Cardiac fibroblast (primary cell): ENCODE results near the gene SDK2.
"Not testable (repeated sequence)": the region's sequence is repeated elsewhere in the genome, so short reads cannot be mapped to it uniquely, and the experiment has no call there.

Experiments used
- DNase-seq, 2 donors: peaks; one replicate each; pipeline versions ENCODE4 v3.0.0 to v3.0.0-alpha.2; 2010; ENCODE audit warnings: low read depth in 2 of 2
- H3K4me3 ChIP-seq, 2 donors: replicated peaks in 1 of 2; 1 replicate in 1 of 2; 2 replicates in 1 of 2; pipeline ENCODE4 v1.5.1; 2011; ENCODE audit warnings: low read depth in 2 of 2, low read length in 2 of 2, mild to moderate bottlenecking in 2 of 2, moderate library complexity in 1 of 2
- TF ChIP-seq, protein P1 (sequence below): IDR thresholded peaks from one replicate; pipeline ENCODE4 v1.5.1; 2011; ENCODE audit warnings: low read depth, mild to moderate bottlenecking, low read length, inconsistent platforms

SDK2 gene

DNA sequence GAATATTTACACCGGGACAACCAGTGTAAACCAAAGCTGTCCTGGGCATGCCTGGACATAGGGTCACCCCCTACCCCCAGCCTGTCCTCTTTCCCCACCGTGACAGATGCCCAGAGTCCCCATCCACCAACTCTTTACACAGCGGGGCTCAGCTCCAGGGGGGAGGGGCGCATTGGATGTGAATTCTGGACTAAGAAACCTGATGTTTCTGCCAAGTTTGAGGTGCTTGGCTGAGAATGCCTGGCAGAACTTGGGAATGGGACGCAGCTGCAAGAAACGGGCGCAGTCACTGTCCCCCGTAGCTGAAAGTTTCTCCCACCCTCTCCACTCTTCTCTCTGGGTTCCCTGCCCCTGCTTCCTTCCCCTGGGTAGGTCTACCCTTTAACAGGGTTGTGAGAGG is 264.4 kb downstream of the SDK2 start:
- TF ChIP-seq, protein P1, sequence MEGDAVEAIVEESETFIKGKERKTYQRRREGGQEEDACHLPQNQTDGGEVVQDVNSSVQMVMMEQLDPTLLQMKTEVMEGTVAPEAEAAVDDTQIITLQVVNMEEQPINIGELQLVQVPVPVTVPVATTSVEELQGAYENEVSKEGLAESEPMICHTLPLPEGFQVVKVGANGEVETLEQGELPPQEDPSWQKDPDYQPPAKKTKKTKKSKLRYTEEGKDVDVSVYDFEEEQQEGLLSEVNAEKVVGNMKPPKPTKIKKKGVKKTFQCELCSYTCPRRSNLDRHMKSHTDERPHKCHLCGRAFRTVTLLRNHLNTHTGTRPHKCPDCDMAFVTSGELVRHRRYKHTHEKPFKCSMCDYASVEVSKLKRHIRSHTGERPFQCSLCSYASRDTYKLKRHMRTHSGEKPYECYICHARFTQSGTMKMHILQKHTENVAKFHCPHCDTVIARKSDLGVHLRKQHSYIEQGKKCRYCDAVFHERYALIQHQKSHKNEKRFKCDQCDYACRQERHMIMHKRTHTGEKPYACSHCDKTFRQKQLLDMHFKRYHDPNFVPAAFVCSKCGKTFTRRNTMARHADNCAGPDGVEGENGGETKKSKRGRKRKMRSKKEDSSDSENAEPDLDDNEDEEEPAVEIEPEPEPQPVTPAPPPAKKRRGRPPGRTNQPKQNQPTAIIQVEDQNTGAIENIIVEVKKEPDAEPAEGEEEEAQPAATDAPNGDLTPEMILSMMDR, result no peak
- H3K4me3 ChIP-seq, result no peak overlapping the region
- DNase-seq, result no peak

DNA sequence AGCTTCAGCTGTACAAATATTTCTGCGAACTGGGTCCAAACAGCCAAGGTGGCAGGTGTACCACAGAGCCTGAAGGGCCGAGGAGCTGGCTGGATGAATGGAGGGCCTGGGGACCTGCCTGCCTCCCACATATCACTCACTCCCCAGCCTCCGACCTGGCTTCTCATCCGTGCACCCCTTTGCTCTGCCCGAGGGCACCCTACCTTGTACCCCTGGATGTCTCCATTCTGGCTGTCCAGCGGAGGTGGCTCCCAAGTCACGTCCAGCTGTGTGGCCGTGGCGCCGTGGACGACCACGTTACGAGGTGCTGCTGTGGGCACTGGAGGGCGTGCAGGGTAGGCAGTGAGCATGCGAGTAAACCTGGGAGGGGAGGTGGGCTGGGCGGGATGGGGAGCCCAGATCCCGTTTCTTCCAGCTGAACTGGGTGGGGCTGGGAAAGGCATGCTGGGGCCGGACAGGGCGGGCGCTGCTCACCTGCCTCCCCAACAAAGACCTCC is 265.2 kb downstream of the SDK2 start:
- DNase-seq, result no peak
- TF ChIP-seq, protein P1, result no peak
- no peak overlapping the region for H3K4me3 ChIP-seq

DNA sequence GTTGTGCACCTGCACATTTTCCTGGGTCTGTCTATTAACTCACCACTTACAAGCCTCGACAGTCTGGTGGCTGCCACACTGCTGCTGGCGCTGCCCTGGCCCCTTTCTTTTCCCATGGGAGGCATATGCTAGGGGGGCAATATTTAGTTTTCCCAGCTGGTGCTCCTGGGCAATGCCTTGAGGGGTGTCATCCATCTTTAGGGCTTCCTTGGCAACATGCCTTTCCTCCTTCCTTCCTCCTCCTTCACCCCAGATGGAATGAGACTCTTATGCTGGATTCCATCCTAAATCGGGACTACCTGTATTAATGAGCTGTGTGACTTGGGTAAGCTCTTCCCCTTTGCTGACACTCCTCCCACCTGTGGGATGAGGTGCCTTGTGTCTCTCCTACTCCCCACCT is 267.6 kb downstream of the SDK2 start:
- no peak overlapping the region for H3K4me3 ChIP-seq
- DNase-seq, result no peak
- TF ChIP-seq, protein P1, result no peak

DNA sequence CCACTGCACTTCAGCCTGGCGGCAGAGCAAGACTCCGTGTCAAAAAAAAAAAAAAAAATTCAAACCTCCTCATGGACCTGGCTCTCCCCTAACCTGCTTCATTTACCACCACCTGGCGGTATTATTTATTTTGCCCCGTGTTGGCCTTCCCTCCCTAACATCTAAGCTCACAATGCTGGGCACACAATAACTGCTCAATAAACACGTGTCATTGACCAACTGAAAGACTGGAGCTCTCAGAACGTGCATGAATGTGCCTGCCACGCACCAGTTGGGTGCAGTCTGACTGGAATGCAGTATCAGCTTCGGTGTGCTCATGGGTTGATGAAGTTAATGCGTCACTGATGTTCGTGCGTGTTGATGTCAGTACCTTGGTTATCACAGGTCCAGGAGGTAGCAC is 268.1 kb downstream of the SDK2 start:
- H3K4me3 ChIP-seq, result no peak overlapping the region
- DNase-seq, result no peak
- TF ChIP-seq, protein P1, result no peak

DNA sequence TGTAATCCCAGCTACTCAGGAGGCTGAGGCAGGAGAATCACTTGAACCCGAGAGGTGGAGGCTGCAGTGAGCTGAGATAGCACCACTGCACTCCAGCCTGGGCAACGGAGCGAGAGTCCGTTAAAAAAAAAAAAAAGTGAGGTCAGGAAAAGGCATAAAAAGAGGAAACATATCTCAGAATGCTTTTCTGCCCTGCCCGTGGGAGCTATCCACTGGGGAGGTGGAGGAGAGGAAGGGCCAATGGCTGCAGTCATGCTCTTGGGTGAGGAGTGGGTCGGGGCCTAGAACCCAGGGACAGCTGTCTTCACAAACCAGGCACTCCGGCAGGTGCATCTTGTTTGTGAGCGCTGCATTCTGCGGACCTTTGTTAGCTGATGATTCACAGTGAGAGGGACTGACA is 272.4 kb downstream of the SDK2 start:
- no peak overlapping the region for H3K4me3 ChIP-seq
- DNase-seq, result no peak
- TF ChIP-seq, protein P1, result no peak

DNA sequence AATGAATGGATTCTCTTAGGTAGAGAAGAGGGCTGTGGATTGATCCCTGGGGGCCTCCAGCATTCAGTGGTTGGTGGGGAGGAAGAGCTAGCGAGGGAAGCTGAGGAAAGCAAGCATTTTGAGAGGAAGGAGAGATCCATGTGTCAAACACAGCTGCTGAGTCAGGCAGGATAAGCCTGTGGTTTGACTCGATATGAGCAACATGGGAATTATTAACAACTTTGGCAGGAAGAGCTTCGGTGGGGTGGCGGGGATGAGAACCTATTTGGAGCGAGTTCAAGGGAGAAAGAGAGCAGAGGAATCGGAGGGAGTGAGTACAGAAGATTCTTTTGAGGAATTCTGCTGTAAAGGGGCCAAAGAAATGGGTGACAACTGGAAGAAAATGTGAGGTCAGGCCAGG is 273.0 kb downstream of the SDK2 start:
- TF ChIP-seq, protein P1, result no peak
- DNase-seq, result peak; percentile 71 to 88
- no peak overlapping the region for H3K4me3 ChIP-seq

DNA sequence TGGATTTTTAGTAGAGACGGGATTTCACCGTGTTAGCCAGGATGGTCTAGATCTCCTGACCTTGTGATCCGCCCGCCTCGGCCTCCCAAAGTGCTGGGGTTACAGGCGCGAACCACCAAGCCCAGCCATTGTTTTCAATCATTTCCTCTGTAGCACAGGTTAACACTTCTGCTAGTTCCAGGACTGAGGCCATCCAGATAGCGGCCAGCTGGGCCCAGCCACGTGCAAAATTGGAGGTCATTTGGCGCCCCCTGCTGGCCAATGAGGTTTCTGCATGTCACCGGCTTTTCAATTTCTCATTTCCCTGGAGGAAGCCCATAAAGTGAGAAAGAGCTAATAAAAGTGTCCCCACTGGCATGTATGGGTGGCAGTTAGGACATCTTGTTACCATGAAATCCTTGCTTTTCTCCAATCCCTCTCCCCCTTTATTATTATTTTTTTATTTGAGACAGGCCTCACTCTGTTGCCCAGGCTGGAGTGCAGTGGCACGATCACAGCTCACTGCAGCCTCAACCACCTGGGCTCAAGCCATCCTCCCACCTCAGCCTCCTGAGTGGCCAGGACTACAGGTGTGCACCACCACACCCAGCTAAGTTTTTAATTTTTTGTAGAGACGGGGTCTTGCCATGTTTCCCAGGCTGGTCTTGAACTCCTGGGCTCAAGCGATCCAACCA is 274.3 kb downstream of the SDK2 start:
- not testable (repeated sequence) for H3K4me3 ChIP-seq
- TF ChIP-seq, protein P1, result peak; percentile 77
- peak; percentile 82 to 84 for DNase-seq
